ENCODE results near the gene KCNG2. TPM values are rescaled to one million over a fixed set of nuclear protein-coding genes. Genes with fewer than 3 reads are reported as not detected.

KCNG2 gene
- total and polyA plus RNA-seq, 2 experiments from 2014 or later: not detected

- H3K4me2 ChIP-seq: no peak overlapping the region
- no peaks in the 10 kb centered on the region for H3K36me3 ChIP-seq (replicated peaks; ENCODE audit: insufficient read depth, low read depth)
- H3K4me1 ChIP-seq (ENCODE audit: insufficient read depth): no peaks in the 10 kb centered on the region
- no peak overlapping the region for H2AFZ ChIP-seq
- H4K20me1 ChIP-seq (ENCODE audit: insufficient read depth, poor library complexity, severe bottlenecking): no peaks in the 10 kb centered on the region
- 90% methylated on average over 16 of the region's 16 CpGs for WGBS (ENCODE audit: low lambda C conversion rate, missing lambda C conversion rate)
- H3K79me2 ChIP-seq: peaks cover 5% of the 10 kb centered on the region
- H3K9me3 ChIP-seq (ENCODE audit: low read depth): no peaks in the 10 kb centered on the region
- H3K9me2 ChIP-seq (replicated peaks; ENCODE audit: insufficient read depth): no peaks in the 10 kb centered on the region
- H3K27me3 ChIP-seq: no peaks in the 10 kb centered on the region
- no peak overlapping the region for H3K4me3 ChIP-seq
- DNase-seq (ENCODE audit: low spot score): peak; percentile 3
- H3K27ac ChIP-seq: no peak overlapping the region
- TF ChIP-seq CTCF (IDR thresholded peaks at IDR 0.05; ENCODE audit: poor library complexity): no peak
- no peak for TF ChIP-seq EZH2 (IDR thresholded peaks at IDR 0.05; ENCODE audit: borderline replicate concordance)
- no peak for TF ChIP-seq EZH2phosphoT487 (IDR thresholded peaks at IDR 0.05; ENCODE audit: low read depth, severe bottlenecking, unreplicated experiment)
Measured at GRCh38 chr18:79910563-79911343, 113.0 kb downstream of the KCNG2 start.

- H3K9me3 ChIP-seq (ENCODE audit: low read depth): no peaks in the 10 kb centered on the region
- peaks cover 5% of the 10 kb centered on the region for H3K79me2 ChIP-seq
- H3K27me3 ChIP-seq: no peaks in the 10 kb centered on the region
- WGBS (ENCODE audit: low lambda C conversion rate, missing lambda C conversion rate): 80% methylated on average over 18 of the region's 29 CpGs
- no peaks in the 10 kb centered on the region for H3K4me1 ChIP-seq (ENCODE audit: insufficient read depth)
- no peak overlapping the region for H3K4me2 ChIP-seq
- no peak overlapping the region for H3K27ac ChIP-seq
- no peaks in the 10 kb centered on the region for H3K36me3 ChIP-seq (replicated peaks; ENCODE audit: insufficient read depth, low read depth)
- peak; percentile 3 for DNase-seq (ENCODE audit: low spot score)
- H3K4me3 ChIP-seq: no peak overlapping the region
- no peak overlapping the region for H2AFZ ChIP-seq
- no peaks in the 10 kb centered on the region for H3K9me2 ChIP-seq (replicated peaks; ENCODE audit: insufficient read depth)
- TF ChIP-seq EZH2phosphoT487 (IDR thresholded peaks at IDR 0.05; ENCODE audit: low read depth, severe bottlenecking, unreplicated experiment) (no peak), CTCF (IDR thresholded peaks at IDR 0.05; ENCODE audit: poor library complexity) (no peak), EZH2 (IDR thresholded peaks at IDR 0.05; ENCODE audit: borderline replicate concordance) (no peak)
- no peaks in the 10 kb centered on the region for H4K20me1 ChIP-seq (ENCODE audit: insufficient read depth, poor library complexity, severe bottlenecking)
Measured at GRCh38 chr18:79911344-79912270, 113.9 kb downstream of the KCNG2 start.

DNA sequence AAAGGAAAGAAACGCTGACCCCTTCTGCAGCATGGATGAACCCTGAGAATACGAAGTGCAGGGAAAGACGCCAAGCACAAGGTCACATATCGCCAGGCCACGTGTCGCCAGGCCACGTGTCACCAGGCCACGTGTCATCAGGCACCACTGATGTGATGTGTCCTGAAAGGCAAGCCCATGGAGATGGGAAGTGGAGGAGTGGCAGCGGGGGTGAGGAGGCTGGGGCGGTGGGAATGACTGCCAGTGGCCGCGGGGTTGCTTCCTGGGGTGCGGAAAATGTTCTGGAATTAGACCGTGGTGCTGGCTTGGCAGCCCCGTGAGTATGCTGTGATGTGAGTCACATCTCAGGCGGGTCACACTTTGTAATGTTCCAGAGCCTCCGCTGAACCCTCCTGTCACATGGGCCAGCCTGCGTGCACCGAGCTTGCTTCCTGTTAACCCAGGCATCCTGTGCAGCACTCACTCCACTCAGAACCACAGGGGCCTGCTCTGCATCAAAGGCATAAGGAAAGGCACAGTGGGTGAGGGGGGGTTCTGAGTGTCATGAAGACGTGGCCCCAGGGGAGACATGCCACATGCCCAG lies 114.8 kb downstream of the KCNG2 start:
- H2AFZ ChIP-seq: no peak overlapping the region
- H3K9me3 ChIP-seq (ENCODE audit: low read depth): no peaks in the 10 kb centered on the region
- H3K4me3 ChIP-seq: no peak overlapping the region
- DNase-seq (ENCODE audit: low spot score): peak; percentile 13
- no peaks in the 10 kb centered on the region for H4K20me1 ChIP-seq (ENCODE audit: insufficient read depth, poor library complexity, severe bottlenecking)
- no peaks in the 10 kb centered on the region for H3K4me1 ChIP-seq (ENCODE audit: insufficient read depth)
- H3K36me3 ChIP-seq (replicated peaks; ENCODE audit: insufficient read depth, low read depth): no peaks in the 10 kb centered on the region
- TF ChIP-seq CTCF (IDR thresholded peaks at IDR 0.05; ENCODE audit: poor library complexity) (no peak), EZH2 (IDR thresholded peaks at IDR 0.05; ENCODE audit: borderline replicate concordance) (no peak), EZH2phosphoT487 (IDR thresholded peaks at IDR 0.05; ENCODE audit: low read depth, severe bottlenecking, unreplicated experiment) (no peak)
- WGBS (ENCODE audit: low lambda C conversion rate, missing lambda C conversion rate): 96% methylated on average over 20 of the region's 20 CpGs
- no peak overlapping the region for H3K4me2 ChIP-seq
- peaks cover 5% of the 10 kb centered on the region for H3K79me2 ChIP-seq
- no peaks in the 10 kb centered on the region for H3K27me3 ChIP-seq
- no peaks in the 10 kb centered on the region for H3K9me2 ChIP-seq (replicated peaks; ENCODE audit: insufficient read depth)
- H3K27ac ChIP-seq: no peak overlapping the region
